HepG2 (cell line): ENCODE results near the gene SLC4A11. TPM values are rescaled to one million over a fixed set of nuclear protein-coding genes. Genes with fewer than 3 reads are reported as not detected.
A peak's percentile ranks its signal among the peaks of the same experiment; 100 is the strongest.

Experiments used
- ATAC-seq: fragments of 200-7000 bp; cut with Tn5 transposase; 3 replicates; pipeline ENCODE4 v1.9.1; 2020; ENCODE audit warnings: mild to moderate bottlenecking, moderate library complexity
- BruUV-seq: library from RNA; stranded (reverse); fragments of 400-500 nt; replicated peaks from 2 replicates; lab custom pipeline; 2021; lab: Mats Ljungman, UMichigan
- CTCF ChIA-PET: fragments of 300-600 bp; formaldehyde crosslinking; extraction: SDS; loops from one replicate; lab custom pipeline; 2021; ENCODE audit warnings: low total read pairs, inconsistent platforms, low intra/inter-chr PET ratio; lab: Yijun Ruan, JAX
- POLR2A ChIA-PET: fragments of 350-600 bp; sonication (Branson Sonifier 250); formaldehyde crosslinking; loops from one replicate; lab custom pipeline; 2020; ENCODE audit warnings: antibody characterized with exemption, inconsistent platforms; lab: Yijun Ruan, JAX
- DNase-seq: peaks from one replicate; pipeline ENCODE4 v3.0.0-alpha.2; 2015; ENCODE audit warnings: low spot score
- FAIRE-seq: peaks from 3 replicates; lab custom pipeline; 2011; peaks lifted over from hg19 to GRCh38; lab: Jason Lieb, UNC
- H2AFZ ChIP-seq: one replicate; pipeline ENCODE4 v1.6.1; 2011; ENCODE audit warnings: low read length, inconsistent platforms
- H3K27ac ChIP-seq: fragments of 300-600 bp; 3 replicates; pipeline ENCODE4 v1.8.0; 2011; ENCODE audit warnings: mixed run types, mild to moderate bottlenecking, mixed read lengths, low read length, inconsistent platforms; ENCODE audit not compliant: insufficient read depth; ENCODE audit errors: extremely low read length
- H3K27me3 ChIP-seq, 2 experiments: fragments of 200-600 bp in 1 of 2; 2 replicates in 1 of 2; 3 replicates in 1 of 2; pipeline versions ENCODE4 v1.6.0 to v1.8.0; 2011; ENCODE audit warnings: low read length in 2 of 2, mild to moderate bottlenecking in 2 of 2, moderate library complexity in 2 of 2, inconsistent platforms in 1 of 2; ENCODE audit not compliant: insufficient read depth in 2 of 2, control insufficient read depth in 1 of 2
- H3K36me3 ChIP-seq, 2 experiments: fragments of 200-600 bp in 1 of 2; replicated peaks in 1 of 2; 2 replicates in 1 of 2; 3 replicates in 1 of 2; pipeline versions ENCODE4 v1.5.1 to v1.8.0; 2011; ENCODE audit warnings: low read length in 2 of 2, inconsistent platforms in 1 of 2; ENCODE audit not compliant: insufficient read depth in 2 of 2, control insufficient read depth in 1 of 2
- H3K4me1 ChIP-seq: 2 replicates; pipeline ENCODE4 v1.5.1; 2012; ENCODE audit warnings: low read length, inconsistent platforms; ENCODE audit not compliant: insufficient read depth
- H3K4me2 ChIP-seq: 2 replicates; pipeline ENCODE4 v1.6.0; 2011; ENCODE audit warnings: low read depth, low read length, inconsistent platforms
- H3K4me3 ChIP-seq, 3 experiments: fragments of 200-600 bp in 1 of 3; sonication (generic), shearing (Covaris generic) in 1 of 3; replicated peaks in 1 of 3; 2 replicates each; pipeline ENCODE4 v1.5.1; 2011 to 2016; ENCODE audit warnings: low read length in 3 of 3, inconsistent platforms in 2 of 3, low read depth in 2 of 3, mild to moderate bottlenecking in 2 of 3, control low read depth in 1 of 3, mixed read lengths in 1 of 3; ENCODE audit not compliant: insufficient read depth in 1 of 3
- H3K79me2 ChIP-seq: one replicate; pipeline ENCODE4 v1.6.1; 2011; ENCODE audit warnings: low read length, inconsistent platforms; ENCODE audit not compliant: insufficient read depth
- H3K9ac ChIP-seq: 2 replicates; pipeline ENCODE4 v1.6.0; 2011; ENCODE audit warnings: mild to moderate bottlenecking, low read depth, low read length, inconsistent platforms; ENCODE audit not compliant: insufficient read depth
- H3K9me3 ChIP-seq: 2 replicates; pipeline ENCODE4 v1.5.1; 2012; ENCODE audit warnings: mild to moderate bottlenecking, low read length
- H4K20me1 ChIP-seq: 2 replicates; pipeline ENCODE4 v1.6.0; 2011; ENCODE audit warnings: inconsistent platforms, mild to moderate bottlenecking, low read length, moderate library complexity; ENCODE audit not compliant: insufficient read depth
- AGO1 ChIP-seq: fragments of 200-400 bp; formaldehyde crosslinking; IDR thresholded peaks from 2 replicates; pipeline ENCODE4 v1.6.1; 2017; ENCODE audit warnings: mild to moderate bottlenecking, low read depth, low read length, moderate library complexity; ENCODE audit not compliant: poor library complexity, severe bottlenecking
- HNRNPL ChIP-seq: fragments of 200-400 bp; formaldehyde crosslinking; IDR thresholded peaks from 2 replicates; pipeline ENCODE4 v1.6.1; 2017; ENCODE audit warnings: mild to moderate bottlenecking, low read depth, low read length
- KLF16 ChIP-seq, 2 experiments: sonication (generic) in 1 of 2; formaldehyde crosslinking in 1 of 2; IDR thresholded peaks; 2 replicates each; pipeline versions ENCODE4 v1.6.1 to v1.8.0; 2016 to 2023; ENCODE audit warnings: missing genetic modification reagents in 2 of 2, missing compliant biosample characterization in 1 of 2
- PLRG1 ChIP-seq: fragments of 450-650 bp; conservative IDR thresholded peaks from 2 replicates; pipeline ENCODE4 v1.6.1; 2016
- RORA ChIP-seq: sonication (generic); formaldehyde crosslinking; IDR thresholded peaks from 2 replicates; pipeline ENCODE4 v1.5.0; 2020; ENCODE audit warnings: mild to moderate bottlenecking, missing genetic modification reagents, moderate library complexity
- ZNF17 ChIP-seq: sonication (generic); formaldehyde crosslinking; IDR thresholded peaks from 2 replicates; pipeline ENCODE4 v1.5.0; 2020; ENCODE audit warnings: mild to moderate bottlenecking, missing genetic modification reagents
- WGBS: methylation state at CpG from one replicate; pipeline ENCODE4 v1.1.6; 2017; ENCODE audit warnings: low lambda C conversion rate; 5-methylcytosine and 5-hydroxymethylcytosine counted together
- in situ Hi-C: cut with HindIII; loops from 2 replicates; pipeline ENCODE4 v1.10.0; 2017; ENCODE audit warnings: low pct_unique_long_range_greater_than_20kb; ENCODE audit not compliant: extremely low pct_ligation_motif_present
- intact Hi-C: fragments of 100-400 bp; cut with micrococcal nuclease; formaldehyde crosslinking; loops from one replicate; pipeline ENCODE4 v1.10.0; 2022; ENCODE audit not compliant: unreplicated experiment
- polyA plus RNA-seq, 8 experiments: library from polyadenylated mRNA; depleted of rRNA in 3 of 8; stranded (reverse) in 7 of 8; unstranded in 1 of 8; fragments of >200 nt; fragmentation: Illumina TruSeq in 4 of 8; extraction: Trizol in 4 of 8; gene quantifications; 2 replicates each; pipeline versions ENCODE4 v1.2.1 to v1.2.3, GENCODE V29; 2011 to 2016; ENCODE audit warnings: low read depth in 4 of 8, missing spikeins in 1 of 8, mixed read lengths in 1 of 8; ENCODE audit not compliant: insufficient read depth in 1 of 8
- total RNA-seq, 5 experiments: library from RNA; depleted of rRNA; stranded (reverse); fragments of >200 nt; fragmentation: Illumina TruSeq; extraction: Trizol; gene quantifications; 2 replicates each; pipeline ENCODE4 v1.2.3, GENCODE V29; 2016; ENCODE audit warnings: low read depth in 1 of 5
- TF ChIP-seq, protein P1 (sequence below): sonication (generic); formaldehyde crosslinking; IDR thresholded peaks from 2 replicates; pipeline ENCODE4 v1.4.0; 2020; ENCODE audit warnings: mild to moderate bottlenecking, missing genetic modification reagents
- TF ChIP-seq, protein P2 (sequence below): sonication (generic); formaldehyde crosslinking; IDR thresholded peaks from 2 replicates; pipeline ENCODE4 v1.4.0; 2020; ENCODE audit warnings: missing genetic modification reagents, borderline replicate concordance

SLC4A11 gene
- total and polyA plus RNA-seq, 2 of the 13 experiments (the other 11 are each of a cell fraction or from before 2014, with no cell fraction given), result 3.9 to 27.0 TPM

DNA sequence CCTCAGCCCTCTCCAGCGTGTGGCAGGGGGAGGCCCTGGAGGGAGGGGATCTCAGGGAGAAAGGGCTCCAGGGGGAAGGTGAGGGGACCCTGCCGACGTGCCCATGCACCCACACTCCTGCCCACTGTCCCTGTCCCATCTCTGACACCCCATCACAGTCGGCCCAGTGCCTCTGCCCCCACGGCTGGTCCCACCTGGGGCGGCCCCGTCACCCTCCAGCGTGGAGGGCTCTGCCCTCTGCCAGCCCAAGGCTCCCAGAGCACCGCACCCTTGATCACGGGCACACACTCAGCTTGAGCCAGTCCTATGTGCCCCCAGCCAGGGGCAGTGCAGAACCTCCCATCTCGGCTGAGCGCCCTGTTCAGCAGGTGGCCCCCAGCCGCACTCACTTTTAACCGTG, 9.2 kb downstream of the SLC4A11 start:
- in situ Hi-C loops, result no loop called here
- intact Hi-C loops, result loop anchor here (2.0 kb wide), 1 partner anchor 21 kb away; the partner anchor contains the start of gene ITPA
- ChIA-PET CTCF (no interaction called here), POLR2A (interaction anchor here (0.7 kb wide), 1 partner anchor 17 kb away, joined by 3 read pairs; no protein-coding TSS in a partner anchor)
- no peaks in the 10 kb centered on the region for H3K9me3 ChIP-seq
- FAIRE-seq (no peak), DNase-seq (no peak), ATAC-seq (no peak)
- no peak overlapping the region for H3K27ac ChIP-seq
- H3K9ac ChIP-seq, result no peak overlapping the region
- 95% methylated on average over 14 of the region's 14 CpGs for WGBS
- TF ChIP-seq ZNF17 (CRISPR knock-in tag) (no peak), PLRG1 (no peak), KLF16 (CRISPR knock-in tag; IDR thresholded peaks at IDR 0.05) (no peak), RORA (CRISPR knock-in tag) (no peak), HNRNPL (0 out of 2 replicates have a peak, but pooled peaks have one; percentile 39), AGO1 (peak; percentile 2)
- TF ChIP-seq, protein P1, sequence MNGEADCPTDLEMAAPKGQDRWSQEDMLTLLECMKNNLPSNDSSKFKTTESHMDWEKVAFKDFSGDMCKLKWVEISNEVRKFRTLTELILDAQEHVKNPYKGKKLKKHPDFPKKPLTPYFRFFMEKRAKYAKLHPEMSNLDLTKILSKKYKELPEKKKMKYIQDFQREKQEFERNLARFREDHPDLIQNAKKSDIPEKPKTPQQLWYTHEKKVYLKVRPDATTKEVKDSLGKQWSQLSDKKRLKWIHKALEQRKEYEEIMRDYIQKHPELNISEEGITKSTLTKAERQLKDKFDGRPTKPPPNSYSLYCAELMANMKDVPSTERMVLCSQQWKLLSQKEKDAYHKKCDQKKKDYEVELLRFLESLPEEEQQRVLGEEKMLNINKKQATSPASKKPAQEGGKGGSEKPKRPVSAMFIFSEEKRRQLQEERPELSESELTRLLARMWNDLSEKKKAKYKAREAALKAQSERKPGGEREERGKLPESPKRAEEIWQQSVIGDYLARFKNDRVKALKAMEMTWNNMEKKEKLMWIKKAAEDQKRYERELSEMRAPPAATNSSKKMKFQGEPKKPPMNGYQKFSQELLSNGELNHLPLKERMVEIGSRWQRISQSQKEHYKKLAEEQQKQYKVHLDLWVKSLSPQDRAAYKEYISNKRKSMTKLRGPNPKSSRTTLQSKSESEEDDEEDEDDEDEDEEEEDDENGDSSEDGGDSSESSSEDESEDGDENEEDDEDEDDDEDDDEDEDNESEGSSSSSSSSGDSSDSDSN, result no peak
- TF ChIP-seq, protein P2, sequence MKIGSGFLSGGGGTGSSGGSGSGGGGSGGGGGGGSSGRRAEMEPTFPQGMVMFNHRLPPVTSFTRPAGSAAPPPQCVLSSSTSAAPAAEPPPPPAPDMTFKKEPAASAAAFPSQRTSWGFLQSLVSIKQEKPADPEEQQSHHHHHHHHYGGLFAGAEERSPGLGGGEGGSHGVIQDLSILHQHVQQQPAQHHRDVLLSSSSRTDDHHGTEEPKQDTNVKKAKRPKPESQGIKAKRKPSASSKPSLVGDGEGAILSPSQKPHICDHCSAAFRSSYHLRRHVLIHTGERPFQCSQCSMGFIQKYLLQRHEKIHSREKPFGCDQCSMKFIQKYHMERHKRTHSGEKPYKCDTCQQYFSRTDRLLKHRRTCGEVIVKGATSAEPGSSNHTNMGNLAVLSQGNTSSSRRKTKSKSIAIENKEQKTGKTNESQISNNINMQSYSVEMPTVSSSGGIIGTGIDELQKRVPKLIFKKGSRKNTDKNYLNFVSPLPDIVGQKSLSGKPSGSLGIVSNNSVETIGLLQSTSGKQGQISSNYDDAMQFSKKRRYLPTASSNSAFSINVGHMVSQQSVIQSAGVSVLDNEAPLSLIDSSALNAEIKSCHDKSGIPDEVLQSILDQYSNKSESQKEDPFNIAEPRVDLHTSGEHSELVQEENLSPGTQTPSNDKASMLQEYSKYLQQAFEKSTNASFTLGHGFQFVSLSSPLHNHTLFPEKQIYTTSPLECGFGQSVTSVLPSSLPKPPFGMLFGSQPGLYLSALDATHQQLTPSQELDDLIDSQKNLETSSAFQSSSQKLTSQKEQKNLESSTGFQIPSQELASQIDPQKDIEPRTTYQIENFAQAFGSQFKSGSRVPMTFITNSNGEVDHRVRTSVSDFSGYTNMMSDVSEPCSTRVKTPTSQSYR (CRISPR knock-in tag), result no peak
- no TSS peak for BruUV-seq
- H3K4me3 ChIP-seq, result no peak overlapping the region
- no peak overlapping the region for H3K4me2 ChIP-seq
- peaks cover 57% of the 10 kb centered on the region for H3K4me1 ChIP-seq
- H3K27me3 ChIP-seq, result no peaks in the 10 kb centered on the region
- H2AFZ ChIP-seq, result no peak overlapping the region
- no peaks in the 10 kb centered on the region for H3K79me2 ChIP-seq
- H3K36me3 ChIP-seq, result peaks cover 0 to 15% of the 10 kb centered on the region in 2 experiments; a peak in 3 of 5 replicates
- H4K20me1 ChIP-seq, result no peaks in the 10 kb centered on the region
